Fibroblast of the aortic adventitia (primary cell): ENCODE measurements around the gene RXRA. TPM values are rescaled to one million over a fixed set of nuclear protein-coding genes. Genes with fewer than 3 reads are reported as not detected.

ENCODE experiments used
- DNase-seq: peaks from one replicate; pipeline ENCODE4 v3.0.0-alpha.2; 2010; ENCODE audit warnings: low read depth
- H3K4me3 ChIP-seq: 2 replicates; pipeline ENCODE4 v1.5.1; 2011; ENCODE audit warnings: low read depth, mild to moderate bottlenecking, control low read depth, low read length, moderate library complexity
- total RNA-seq: library from RNA; depleted of rRNA; stranded (reverse); fragments of >200 nt; gene quantifications from 2 replicates; pipeline ENCODE4 v1.2.3, GENCODE V29; 2012; ENCODE audit warnings: low replicate concordance
- TF ChIP-seq, protein P1 (sequence below): IDR thresholded peaks from 2 replicates; pipeline ENCODE4 v1.5.1; 2011; ENCODE audit warnings: mild to moderate bottlenecking, low read length, control low read depth, inconsistent platforms; ENCODE audit not compliant: insufficient read depth

RXRA gene
- total RNA-seq, 1 donor = 20.9 TPM

DNA sequence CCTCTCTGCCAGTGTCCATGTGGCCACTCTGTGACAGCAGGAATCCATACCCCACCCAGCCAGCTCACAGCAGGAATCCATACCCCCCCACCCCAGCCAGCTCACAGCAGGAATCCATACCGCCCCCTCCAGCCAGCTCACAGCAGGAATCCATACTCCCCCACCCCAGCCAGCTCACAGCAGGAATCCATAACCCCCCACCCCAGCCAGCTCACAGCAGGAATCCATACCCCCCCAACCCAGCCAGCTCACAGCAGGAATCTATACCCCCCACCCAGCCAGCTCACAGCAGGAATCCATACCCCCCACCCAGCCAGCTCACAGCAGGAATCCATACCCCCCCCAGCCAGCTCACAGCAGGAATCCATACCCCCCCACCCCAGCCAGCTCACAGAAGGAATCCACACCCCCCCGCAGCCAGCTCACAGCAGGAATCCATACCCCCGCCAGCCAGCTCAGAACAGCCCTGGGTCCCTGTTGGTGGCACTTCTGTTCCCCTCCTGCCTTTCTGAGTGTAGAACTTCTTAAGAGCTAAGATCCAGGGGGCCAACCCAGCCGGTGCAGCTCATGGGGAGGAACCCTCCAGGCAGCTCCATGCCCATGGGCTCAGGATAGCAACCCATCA is 8.4 kb upstream of the RXRA start:
- TF ChIP-seq, protein P1, sequence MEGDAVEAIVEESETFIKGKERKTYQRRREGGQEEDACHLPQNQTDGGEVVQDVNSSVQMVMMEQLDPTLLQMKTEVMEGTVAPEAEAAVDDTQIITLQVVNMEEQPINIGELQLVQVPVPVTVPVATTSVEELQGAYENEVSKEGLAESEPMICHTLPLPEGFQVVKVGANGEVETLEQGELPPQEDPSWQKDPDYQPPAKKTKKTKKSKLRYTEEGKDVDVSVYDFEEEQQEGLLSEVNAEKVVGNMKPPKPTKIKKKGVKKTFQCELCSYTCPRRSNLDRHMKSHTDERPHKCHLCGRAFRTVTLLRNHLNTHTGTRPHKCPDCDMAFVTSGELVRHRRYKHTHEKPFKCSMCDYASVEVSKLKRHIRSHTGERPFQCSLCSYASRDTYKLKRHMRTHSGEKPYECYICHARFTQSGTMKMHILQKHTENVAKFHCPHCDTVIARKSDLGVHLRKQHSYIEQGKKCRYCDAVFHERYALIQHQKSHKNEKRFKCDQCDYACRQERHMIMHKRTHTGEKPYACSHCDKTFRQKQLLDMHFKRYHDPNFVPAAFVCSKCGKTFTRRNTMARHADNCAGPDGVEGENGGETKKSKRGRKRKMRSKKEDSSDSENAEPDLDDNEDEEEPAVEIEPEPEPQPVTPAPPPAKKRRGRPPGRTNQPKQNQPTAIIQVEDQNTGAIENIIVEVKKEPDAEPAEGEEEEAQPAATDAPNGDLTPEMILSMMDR = no peak
- no peak overlapping the region for H3K4me3 ChIP-seq
- peak; percentile 20 for DNase-seq

DNA sequence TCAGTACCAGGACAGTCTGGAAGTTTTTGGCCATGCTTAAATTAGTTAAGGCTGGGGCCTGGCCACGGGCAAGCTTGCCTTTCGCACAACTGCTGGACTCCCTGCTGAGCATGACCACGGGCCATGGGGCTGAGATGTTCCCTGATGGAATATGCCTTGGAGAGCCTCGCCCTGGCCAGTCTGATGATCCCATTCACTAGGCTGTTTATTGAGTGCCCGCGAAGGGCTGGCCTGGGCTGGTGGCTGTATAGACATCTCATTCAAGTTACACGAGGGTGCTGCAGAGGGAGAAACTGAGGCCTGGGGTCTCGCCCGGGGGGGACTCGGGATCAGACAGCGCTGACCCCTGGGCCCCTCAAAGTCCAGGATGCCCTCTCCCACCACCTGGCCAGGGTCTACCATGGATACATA is 7.8 kb upstream of the RXRA start:
- TF ChIP-seq, protein P1 = no peak
- no peak overlapping the region for H3K4me3 ChIP-seq
- no peak for DNase-seq

DNA sequence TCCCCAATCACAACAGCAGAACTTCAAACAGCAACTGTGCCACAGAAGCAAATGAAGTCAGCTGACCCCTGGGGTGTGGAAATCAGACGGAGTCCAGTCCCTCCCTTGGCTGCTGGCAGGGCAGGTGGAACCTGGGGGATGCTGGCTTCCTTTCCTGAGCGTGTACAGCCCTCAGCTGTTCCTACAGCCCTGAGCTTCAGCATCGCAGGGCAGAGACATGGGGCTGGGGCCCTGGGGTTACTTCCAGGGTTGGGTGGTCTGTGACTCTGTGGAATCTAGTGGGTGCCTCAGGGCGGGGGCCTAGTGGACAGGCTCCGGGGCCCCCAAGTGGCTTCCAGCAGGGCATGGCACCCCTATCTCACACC is 7.3 kb upstream of the RXRA start:
- H3K4me3 ChIP-seq = no peak overlapping the region
- TF ChIP-seq, protein P1 = no peak
- DNase-seq = no peak

DNA sequence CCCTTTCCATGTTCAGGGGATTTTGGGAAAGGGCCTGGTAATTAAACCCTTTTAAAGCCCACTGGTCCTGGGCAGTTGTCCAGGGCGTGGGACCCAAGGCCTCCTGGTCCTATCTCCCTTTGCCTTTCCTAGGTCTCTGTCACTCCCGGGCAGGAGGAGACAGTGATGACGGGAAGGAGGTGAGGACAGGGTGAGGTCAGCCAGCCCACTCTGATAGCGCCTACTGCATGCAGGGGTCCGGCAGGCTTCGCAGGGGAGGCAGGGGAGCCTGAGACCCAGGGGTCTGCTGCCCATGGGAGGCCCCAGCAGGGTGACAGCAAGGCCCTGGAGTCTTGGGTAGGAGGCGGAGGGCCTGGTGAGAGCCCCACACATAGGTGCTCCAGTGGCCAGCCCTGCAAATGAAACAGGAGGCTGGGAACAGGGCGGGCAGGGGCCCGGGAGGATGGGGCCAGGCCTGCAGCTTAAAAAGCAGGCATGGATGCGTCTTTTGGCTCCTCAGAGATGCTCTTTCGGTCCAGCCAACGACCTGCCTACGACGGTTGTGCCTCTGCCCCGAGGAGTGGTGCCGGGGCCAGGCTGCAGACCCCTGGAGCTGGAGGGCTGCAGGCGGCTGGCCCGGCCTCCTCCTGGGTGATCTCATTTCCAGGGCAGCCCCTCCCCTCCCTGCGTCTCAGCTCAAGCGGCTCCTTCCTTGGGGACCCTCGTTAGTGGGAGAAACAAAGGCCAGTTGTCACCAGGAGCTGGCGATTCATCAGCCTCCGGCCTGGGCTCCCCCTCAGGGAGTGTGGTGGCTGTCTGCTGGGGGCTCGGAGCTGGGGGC is 6.7 kb upstream of the RXRA start:
- H3K4me3 ChIP-seq = no peak overlapping the region
- TF ChIP-seq, protein P1 = no peak
- no peak for DNase-seq

DNA sequence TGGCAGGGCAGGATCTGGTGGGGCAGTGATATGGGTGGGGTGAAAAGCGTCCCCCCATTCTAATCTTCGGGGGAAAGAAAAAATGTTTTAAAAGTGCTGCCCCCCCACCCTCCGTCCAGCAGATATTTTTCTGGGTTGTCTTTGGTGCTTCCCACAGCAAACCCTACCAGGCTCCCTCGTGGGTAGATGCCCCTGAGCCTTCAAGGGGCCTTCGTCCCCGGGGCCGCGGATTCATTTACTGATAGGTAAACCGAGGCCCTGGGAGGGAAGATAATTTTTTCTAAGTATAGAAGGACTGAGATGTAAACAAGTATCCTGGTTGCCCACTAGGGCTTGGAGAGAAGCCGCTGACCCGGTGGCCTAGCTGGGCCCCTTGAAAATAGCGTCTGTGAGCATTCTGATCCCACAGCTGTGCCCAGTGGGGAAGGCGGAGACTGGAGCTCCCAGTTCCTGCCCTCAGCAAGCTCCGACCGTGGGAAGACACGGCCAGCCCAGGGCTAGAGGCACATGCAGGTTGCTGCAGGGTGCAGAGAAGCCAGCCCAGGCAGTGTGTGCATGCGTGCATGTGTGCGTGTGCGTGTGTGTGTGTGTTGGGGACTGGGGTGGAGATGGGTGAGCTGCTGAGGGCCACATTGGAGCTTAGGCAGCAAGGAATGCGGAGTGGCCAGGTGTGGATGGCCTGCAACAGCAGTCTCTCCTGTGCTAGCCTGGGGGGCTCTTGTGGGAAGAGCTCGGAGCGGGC is 6.0 kb upstream of the RXRA start:
- TF ChIP-seq, protein P1 = no peak
- no peak for DNase-seq
- no peak overlapping the region for H3K4me3 ChIP-seq

DNA sequence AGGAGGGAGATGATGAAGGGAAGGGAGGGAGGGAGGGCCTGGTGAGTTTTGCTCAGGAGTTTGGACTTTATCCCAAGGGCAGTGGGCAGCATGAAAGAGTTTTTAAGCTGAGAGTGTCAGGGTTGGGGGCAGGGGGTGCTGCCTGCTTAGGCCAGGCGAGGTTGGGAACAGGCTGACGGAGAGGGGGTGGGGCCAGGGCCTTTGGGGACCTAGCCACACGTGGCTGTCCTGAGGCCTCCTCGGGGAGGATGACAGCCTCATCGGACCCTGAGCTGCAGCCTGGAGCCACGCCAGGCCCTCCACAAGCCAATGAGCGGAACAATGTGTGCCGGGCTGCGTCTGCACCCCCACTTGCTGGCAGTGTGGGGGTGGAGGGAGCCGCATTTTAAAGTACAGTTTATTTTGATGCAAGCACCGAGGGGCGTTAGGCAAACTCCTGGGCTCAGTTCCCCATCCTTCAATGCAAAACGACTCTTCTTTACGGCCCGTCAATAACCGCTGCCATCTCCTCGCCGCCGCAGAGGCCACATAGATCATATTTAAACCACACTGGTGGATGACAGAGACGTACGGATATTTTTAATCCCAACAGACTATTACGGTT is 5.3 kb upstream of the RXRA start:
- no peak for DNase-seq
- H3K4me3 ChIP-seq = no peak overlapping the region
- TF ChIP-seq, protein P1 = no peak
